ENCODE results near the gene SLC6A17. TPM values are rescaled to one million over a fixed set of nuclear protein-coding genes. Genes with fewer than 3 reads are reported as not detected.

Gene SLC6A17
- total RNA-seq, 1 donor from 2014 or later, result 1.6 TPM

- Mint-ChIP-seq H3K27ac (ENCODE audit: unreplicated experiment) (peak overlapping the region; percentile 85), H3K36me3 (ENCODE audit: low read depth) (no peaks in the 10 kb centered on the region), H3K4me1 (ENCODE audit: low read depth) (peaks cover 61% of the 10 kb centered on the region), H3K4me3 (ENCODE audit: unreplicated experiment) (peak overlapping the region; percentile 3), H3K27me3 (ENCODE audit: low read depth) (no peaks in the 10 kb centered on the region), H3K9me3 (ENCODE audit: low read depth) (no peaks in the 10 kb centered on the region)
- TF ChIP-seq, protein P1, sequence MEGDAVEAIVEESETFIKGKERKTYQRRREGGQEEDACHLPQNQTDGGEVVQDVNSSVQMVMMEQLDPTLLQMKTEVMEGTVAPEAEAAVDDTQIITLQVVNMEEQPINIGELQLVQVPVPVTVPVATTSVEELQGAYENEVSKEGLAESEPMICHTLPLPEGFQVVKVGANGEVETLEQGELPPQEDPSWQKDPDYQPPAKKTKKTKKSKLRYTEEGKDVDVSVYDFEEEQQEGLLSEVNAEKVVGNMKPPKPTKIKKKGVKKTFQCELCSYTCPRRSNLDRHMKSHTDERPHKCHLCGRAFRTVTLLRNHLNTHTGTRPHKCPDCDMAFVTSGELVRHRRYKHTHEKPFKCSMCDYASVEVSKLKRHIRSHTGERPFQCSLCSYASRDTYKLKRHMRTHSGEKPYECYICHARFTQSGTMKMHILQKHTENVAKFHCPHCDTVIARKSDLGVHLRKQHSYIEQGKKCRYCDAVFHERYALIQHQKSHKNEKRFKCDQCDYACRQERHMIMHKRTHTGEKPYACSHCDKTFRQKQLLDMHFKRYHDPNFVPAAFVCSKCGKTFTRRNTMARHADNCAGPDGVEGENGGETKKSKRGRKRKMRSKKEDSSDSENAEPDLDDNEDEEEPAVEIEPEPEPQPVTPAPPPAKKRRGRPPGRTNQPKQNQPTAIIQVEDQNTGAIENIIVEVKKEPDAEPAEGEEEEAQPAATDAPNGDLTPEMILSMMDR (IDR thresholded peaks at IDR 0.05), result no peak
- DNase-seq (ENCODE audit: low spot score), result no peak
Observed at GRCh38 chr1:110170766-110171733, 20.8 kb downstream of the SLC6A17 start.

- Mint-ChIP-seq H3K27ac (ENCODE audit: unreplicated experiment) (peak overlapping the region; percentile 41), H3K4me3 (ENCODE audit: unreplicated experiment) (no peak overlapping the region), H3K36me3 (ENCODE audit: low read depth) (no peaks in the 10 kb centered on the region), H3K27me3 (ENCODE audit: low read depth) (no peaks in the 10 kb centered on the region), H3K9me3 (ENCODE audit: low read depth) (no peaks in the 10 kb centered on the region), H3K4me1 (ENCODE audit: low read depth) (peaks cover 67% of the 10 kb centered on the region)
- DNase-seq (ENCODE audit: low spot score), result no peak
- TF ChIP-seq, protein P1 (IDR thresholded peaks at IDR 0.05), result no peak
Observed at GRCh38 chr1:110172001-110172400, 21.7 kb downstream of the SLC6A17 start.

DNA sequence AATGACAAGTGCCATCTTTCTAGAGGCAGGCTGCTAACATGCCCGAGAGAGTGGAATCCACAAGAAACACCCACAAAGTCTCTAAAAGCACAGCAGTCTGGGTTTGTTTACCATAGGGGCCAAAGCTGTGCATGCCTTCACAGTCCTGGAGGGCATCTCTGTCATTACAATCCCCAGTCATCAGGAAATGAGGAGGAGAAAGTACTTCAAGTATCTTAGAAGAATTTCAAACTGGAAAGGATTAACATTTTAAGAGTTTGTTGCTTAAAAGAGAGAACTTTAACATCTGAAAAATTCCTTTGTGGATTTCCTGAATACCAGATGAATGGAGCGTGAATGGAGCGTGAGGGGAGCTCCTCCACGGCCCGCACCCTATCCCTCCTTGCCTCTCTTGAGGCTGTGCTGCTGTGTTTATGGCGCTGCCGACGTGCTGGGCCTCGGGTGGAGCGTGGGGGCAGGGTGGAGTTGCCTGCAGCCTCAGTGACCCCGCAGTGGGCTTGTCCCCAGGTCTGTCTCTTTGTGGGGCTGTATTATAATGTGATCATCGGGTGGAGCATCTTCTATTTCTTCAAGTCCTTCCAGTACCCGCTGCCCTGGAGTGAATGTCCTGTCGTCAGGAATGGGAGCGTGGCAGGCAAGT, 23.3 kb downstream of the SLC6A17 start:
- peak overlapping the region; percentile 91 for H3K27ac Mint-ChIP-seq (ENCODE audit: unreplicated experiment)
- DNase-seq (ENCODE audit: low spot score), result no peak

GRCh38 chr1:110174961-110175360, 24.7 kb downstream of the SLC6A17 start:
- Mint-ChIP-seq H3K36me3 (ENCODE audit: low read depth) (no peaks in the 10 kb centered on the region), H3K27ac (ENCODE audit: unreplicated experiment) (no peak overlapping the region)

More for the DNA sequence above, 23.3 kb downstream of the SLC6A17 start:
- peaks cover 3% of the 10 kb centered on the region for H3K9me3 Mint-ChIP-seq (ENCODE audit: low read depth)
- TF ChIP-seq, protein P1 (IDR thresholded peaks at IDR 0.05), result peak; percentile 37
- H3K4me3 Mint-ChIP-seq (ENCODE audit: unreplicated experiment), result no peak overlapping the region
- peaks cover 67% of the 10 kb centered on the region for H3K4me1 Mint-ChIP-seq (ENCODE audit: low read depth)
- no peaks in the 10 kb centered on the region for H3K36me3 Mint-ChIP-seq (ENCODE audit: low read depth)
- H3K27me3 Mint-ChIP-seq (ENCODE audit: low read depth), result no peaks in the 10 kb centered on the region

More at GRCh38 chr1:110174961-110175360, 24.7 kb downstream of the SLC6A17 start:
- DNase-seq (ENCODE audit: low spot score), result no peak
- Mint-ChIP-seq H3K27me3 (ENCODE audit: low read depth) (no peaks in the 10 kb centered on the region), H3K4me1 (ENCODE audit: low read depth) (peaks cover 63% of the 10 kb centered on the region), H3K4me3 (ENCODE audit: unreplicated experiment) (no peak overlapping the region), H3K9me3 (ENCODE audit: low read depth) (peaks cover 5% of the 10 kb centered on the region)
- TF ChIP-seq, protein P1 (IDR thresholded peaks at IDR 0.05), result no peak

Measured in chondrocyte (in vitro differentiated cells).